ENCODE measurements around the gene EOMES.

DNA sequence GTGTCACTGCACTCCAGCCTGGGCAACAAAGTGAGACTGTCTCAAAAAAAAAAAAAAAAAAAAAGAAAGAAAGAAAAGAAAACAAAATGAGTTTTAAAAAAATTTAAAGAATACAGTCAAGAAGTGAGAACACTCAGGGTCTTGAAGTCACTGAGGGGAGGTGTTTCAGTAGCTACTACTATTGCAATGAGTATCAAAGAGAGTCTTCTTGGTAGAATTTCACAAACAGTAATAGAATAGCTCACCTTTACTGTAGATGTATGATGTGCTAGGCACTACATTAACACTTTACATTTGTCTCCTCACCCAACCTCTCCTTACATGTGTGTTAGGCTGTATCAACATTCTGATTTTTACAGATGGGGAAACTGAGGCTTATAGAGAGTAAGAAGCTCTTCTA lies 43.9 kb downstream of the EOMES start:
- TF ChIP-seq EZH2 (IDR thresholded peaks at IDR 0.05; ENCODE audit: low read depth, unreplicated experiment): no peak
- TF ChIP-seq, protein P1, sequence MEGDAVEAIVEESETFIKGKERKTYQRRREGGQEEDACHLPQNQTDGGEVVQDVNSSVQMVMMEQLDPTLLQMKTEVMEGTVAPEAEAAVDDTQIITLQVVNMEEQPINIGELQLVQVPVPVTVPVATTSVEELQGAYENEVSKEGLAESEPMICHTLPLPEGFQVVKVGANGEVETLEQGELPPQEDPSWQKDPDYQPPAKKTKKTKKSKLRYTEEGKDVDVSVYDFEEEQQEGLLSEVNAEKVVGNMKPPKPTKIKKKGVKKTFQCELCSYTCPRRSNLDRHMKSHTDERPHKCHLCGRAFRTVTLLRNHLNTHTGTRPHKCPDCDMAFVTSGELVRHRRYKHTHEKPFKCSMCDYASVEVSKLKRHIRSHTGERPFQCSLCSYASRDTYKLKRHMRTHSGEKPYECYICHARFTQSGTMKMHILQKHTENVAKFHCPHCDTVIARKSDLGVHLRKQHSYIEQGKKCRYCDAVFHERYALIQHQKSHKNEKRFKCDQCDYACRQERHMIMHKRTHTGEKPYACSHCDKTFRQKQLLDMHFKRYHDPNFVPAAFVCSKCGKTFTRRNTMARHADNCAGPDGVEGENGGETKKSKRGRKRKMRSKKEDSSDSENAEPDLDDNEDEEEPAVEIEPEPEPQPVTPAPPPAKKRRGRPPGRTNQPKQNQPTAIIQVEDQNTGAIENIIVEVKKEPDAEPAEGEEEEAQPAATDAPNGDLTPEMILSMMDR (conservative IDR thresholded peaks at IDR 0.05; ENCODE audit: low read depth in 2 of 2): no peak
- TF ChIP-seq CREB1 (CRISPR knock-in tag; IDR thresholded peaks at IDR 0.05; ENCODE audit: low read depth): no peak
- TF ChIP-seq JUNB (IDR thresholded peaks at IDR 0.05; ENCODE audit: unreplicated experiment): no peak
- TF ChIP-seq EZH2phosphoT487 (IDR thresholded peaks at IDR 0.05; ENCODE audit: unreplicated experiment): no peak
- TF ChIP-seq, protein P2, sequence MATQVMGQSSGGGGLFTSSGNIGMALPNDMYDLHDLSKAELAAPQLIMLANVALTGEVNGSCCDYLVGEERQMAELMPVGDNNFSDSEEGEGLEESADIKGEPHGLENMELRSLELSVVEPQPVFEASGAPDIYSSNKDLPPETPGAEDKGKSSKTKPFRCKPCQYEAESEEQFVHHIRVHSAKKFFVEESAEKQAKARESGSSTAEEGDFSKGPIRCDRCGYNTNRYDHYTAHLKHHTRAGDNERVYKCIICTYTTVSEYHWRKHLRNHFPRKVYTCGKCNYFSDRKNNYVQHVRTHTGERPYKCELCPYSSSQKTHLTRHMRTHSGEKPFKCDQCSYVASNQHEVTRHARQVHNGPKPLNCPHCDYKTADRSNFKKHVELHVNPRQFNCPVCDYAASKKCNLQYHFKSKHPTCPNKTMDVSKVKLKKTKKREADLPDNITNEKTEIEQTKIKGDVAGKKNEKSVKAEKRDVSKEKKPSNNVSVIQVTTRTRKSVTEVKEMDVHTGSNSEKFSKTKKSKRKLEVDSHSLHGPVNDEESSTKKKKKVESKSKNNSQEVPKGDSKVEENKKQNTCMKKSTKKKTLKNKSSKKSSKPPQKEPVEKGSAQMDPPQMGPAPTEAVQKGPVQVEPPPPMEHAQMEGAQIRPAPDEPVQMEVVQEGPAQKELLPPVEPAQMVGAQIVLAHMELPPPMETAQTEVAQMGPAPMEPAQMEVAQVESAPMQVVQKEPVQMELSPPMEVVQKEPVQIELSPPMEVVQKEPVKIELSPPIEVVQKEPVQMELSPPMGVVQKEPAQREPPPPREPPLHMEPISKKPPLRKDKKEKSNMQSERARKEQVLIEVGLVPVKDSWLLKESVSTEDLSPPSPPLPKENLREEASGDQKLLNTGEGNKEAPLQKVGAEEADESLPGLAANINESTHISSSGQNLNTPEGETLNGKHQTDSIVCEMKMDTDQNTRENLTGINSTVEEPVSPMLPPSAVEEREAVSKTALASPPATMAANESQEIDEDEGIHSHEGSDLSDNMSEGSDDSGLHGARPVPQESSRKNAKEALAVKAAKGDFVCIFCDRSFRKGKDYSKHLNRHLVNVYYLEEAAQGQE (IDR thresholded peaks at IDR 0.05; ENCODE audit: unreplicated experiment): no peak
- TF ChIP-seq POLR2AphosphoS5 (IDR thresholded peaks at IDR 0.05; ENCODE audit: low read depth): no peak
